Gastroesophageal sphincter (tissue), 2 donors: ENCODE measurements around the gene TFF2.

Experiments used
- POLR2A ChIP-seq, 2 donors: fragments of 450-650 bp; IDR thresholded peaks; one replicate each; pipeline ENCODE4 v1.6.1; 2017; ENCODE audit warnings: antibody characterized with exemption in 2 of 2, mild to moderate bottlenecking in 2 of 2, moderate library complexity in 1 of 2
- POLR2AphosphoS5 ChIP-seq: sonication (generic); formaldehyde crosslinking; IDR thresholded peaks from one replicate; pipeline ENCODE4 v1.6.1; 2017; ENCODE audit warnings: antibody characterized with exemption

- no peak for TF ChIP-seq POLR2AphosphoS5
- no peak for TF ChIP-seq POLR2A (IDR thresholded peaks at IDR 0.05)
Observed at GRCh38 chr21:42362198-42362597, 11.4 kb upstream of the TFF2 start.
